Measurements from ENCODE around the gene MTHFS. TPM values are rescaled to one million over a fixed set of nuclear protein-coding genes. Genes with fewer than 3 reads are reported as not detected.
"Not testable (repeated sequence)": the region's sequence is repeated elsewhere in the genome, so short reads cannot be mapped to it uniquely, and the experiment has no call there.

Gene MTHFS
- total RNA-seq, 1 experiment from 2014 or later = 66.7 TPM

DNA sequence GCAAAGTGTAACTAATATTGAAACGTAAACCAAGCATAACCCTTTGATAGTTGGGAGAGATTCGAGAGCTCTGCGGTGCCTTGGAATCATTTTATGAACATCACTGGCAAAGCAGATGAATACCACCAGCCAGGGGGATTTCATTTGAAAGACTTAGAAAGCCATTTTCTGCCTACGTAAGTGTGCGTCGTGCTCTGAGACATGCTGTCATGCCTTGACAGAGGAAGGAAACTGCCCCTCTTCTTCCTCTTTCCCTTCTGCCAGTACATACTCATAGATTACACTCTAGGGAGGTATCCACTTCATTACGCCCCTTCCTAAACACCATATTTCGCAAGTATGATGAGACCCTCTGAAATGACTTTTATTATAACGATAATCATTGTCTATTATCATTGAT is 3.3 kb upstream of the MTHFS start:
- DNase-seq = no peak
- TF ChIP-seq, protein P1, sequence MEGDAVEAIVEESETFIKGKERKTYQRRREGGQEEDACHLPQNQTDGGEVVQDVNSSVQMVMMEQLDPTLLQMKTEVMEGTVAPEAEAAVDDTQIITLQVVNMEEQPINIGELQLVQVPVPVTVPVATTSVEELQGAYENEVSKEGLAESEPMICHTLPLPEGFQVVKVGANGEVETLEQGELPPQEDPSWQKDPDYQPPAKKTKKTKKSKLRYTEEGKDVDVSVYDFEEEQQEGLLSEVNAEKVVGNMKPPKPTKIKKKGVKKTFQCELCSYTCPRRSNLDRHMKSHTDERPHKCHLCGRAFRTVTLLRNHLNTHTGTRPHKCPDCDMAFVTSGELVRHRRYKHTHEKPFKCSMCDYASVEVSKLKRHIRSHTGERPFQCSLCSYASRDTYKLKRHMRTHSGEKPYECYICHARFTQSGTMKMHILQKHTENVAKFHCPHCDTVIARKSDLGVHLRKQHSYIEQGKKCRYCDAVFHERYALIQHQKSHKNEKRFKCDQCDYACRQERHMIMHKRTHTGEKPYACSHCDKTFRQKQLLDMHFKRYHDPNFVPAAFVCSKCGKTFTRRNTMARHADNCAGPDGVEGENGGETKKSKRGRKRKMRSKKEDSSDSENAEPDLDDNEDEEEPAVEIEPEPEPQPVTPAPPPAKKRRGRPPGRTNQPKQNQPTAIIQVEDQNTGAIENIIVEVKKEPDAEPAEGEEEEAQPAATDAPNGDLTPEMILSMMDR (IDR thresholded peaks at IDR 0.05; ENCODE audit: unreplicated experiment) = no peak
- Mint-ChIP-seq H3K4me3 (ENCODE audit: low read depth, unreplicated experiment) (no peak overlapping the region), H3K4me1 (ENCODE audit: low read depth, unreplicated experiment) (peaks cover 21% of the 10 kb centered on the region), H3K27ac (ENCODE audit: unreplicated experiment) (no peak overlapping the region), H3K27me3 (ENCODE audit: unreplicated experiment) (no peaks in the 10 kb centered on the region), H3K9me3 (ENCODE audit: low read depth, unreplicated experiment) (no peaks in the 10 kb centered on the region), H3K36me3 (ENCODE audit: insufficient read depth, unreplicated experiment) (peaks cover 17% of the 10 kb centered on the region)
- CTCF ChIA-PET = no interaction called here
- no TSS peak for BruUV-seq (replicated peaks)
- intact Hi-C loops (cut with micrococcal nuclease; ENCODE audit: unreplicated experiment) = no loop called here

DNA sequence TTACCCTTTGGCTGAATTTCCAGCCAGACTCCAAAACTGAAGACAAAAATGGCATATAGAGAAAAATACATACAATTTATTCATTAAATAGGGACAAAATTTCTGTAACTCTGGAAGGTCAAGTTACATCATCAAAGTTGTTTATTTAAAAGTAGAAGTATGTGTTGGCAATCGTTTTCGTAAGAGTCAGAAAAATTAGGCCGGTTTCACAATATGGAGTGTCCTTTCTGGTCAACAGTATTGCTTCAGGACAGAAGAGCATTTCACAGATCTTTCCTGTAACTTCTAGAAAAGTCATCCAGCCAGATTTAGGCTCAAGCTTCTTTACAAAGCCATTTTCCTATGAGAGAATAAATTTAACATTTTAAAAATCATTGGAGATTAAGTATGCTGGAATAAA is 2.0 kb upstream of the MTHFS start:
- not testable (repeated sequence) for H3K27me3 Mint-ChIP-seq (ENCODE audit: unreplicated experiment); H3K27ac Mint-ChIP-seq (ENCODE audit: unreplicated experiment); H3K9me3 Mint-ChIP-seq (ENCODE audit: low read depth, unreplicated experiment); DNase-seq; H3K4me3 Mint-ChIP-seq (ENCODE audit: low read depth, unreplicated experiment); BruUV-seq (replicated peaks)
- intact Hi-C loops (cut with micrococcal nuclease; ENCODE audit: unreplicated experiment) = loop anchor here (5.0 to 10.0 kb wide), 2 partner anchors 94 to 276 kb away; no protein-coding TSS in a partner anchor
- CTCF ChIA-PET = interaction anchor here (3.4 kb wide), 1 partner anchor 25 kb away, joined by 18 read pairs; no protein-coding TSS in a partner anchor
- Mint-ChIP-seq H3K4me1 (ENCODE audit: low read depth, unreplicated experiment) (peaks cover 26% of the 10 kb centered on the region), H3K36me3 (ENCODE audit: insufficient read depth, unreplicated experiment) (peaks cover 17% of the 10 kb centered on the region)

DNA sequence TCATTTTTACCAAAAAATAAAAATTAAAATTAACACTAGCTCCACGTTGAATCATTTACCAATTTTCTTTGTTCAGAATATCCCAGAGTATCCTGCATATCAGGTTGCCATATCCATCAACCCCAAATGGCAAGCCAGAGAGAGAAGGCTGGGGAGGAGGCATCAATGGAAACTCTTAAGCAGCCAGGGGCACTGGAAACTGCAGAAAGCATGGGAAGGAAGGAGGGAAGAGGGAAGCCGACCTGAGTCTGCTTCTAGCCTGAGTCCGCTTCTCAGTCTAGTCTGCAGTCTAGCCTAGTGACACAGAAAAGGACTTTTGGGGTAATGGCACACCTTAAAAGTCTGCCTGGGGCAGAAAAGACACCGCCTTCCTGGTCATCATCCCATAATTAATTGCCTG is 1.6 kb upstream of the MTHFS start:
- DNase-seq = no peak
- no peaks in the 10 kb centered on the region for H3K9me3 Mint-ChIP-seq (ENCODE audit: low read depth, unreplicated experiment)
- no peaks in the 10 kb centered on the region for H3K27me3 Mint-ChIP-seq (ENCODE audit: unreplicated experiment)
- intact Hi-C loops (cut with micrococcal nuclease; ENCODE audit: unreplicated experiment) = loop anchor here (5.0 to 10.0 kb wide), 2 partner anchors 94 to 276 kb away; no protein-coding TSS in a partner anchor
- TF ChIP-seq, protein P1 (IDR thresholded peaks at IDR 0.05; ENCODE audit: unreplicated experiment) = no peak
- H3K27ac Mint-ChIP-seq (ENCODE audit: unreplicated experiment) = no peak overlapping the region
- peaks cover 23% of the 10 kb centered on the region for H3K4me1 Mint-ChIP-seq (ENCODE audit: low read depth, unreplicated experiment)
- peaks cover 17% of the 10 kb centered on the region for H3K36me3 Mint-ChIP-seq (ENCODE audit: insufficient read depth, unreplicated experiment)
- CTCF ChIA-PET = interaction anchor here (2.8 to 3.4 kb wide), 2 partner anchors 25 to 45 kb away, joined by 9 to 18 read pairs; no protein-coding TSS in a partner anchor
- no peak overlapping the region for H3K4me3 Mint-ChIP-seq (ENCODE audit: low read depth, unreplicated experiment)
- BruUV-seq (replicated peaks) = no TSS peak

DNA sequence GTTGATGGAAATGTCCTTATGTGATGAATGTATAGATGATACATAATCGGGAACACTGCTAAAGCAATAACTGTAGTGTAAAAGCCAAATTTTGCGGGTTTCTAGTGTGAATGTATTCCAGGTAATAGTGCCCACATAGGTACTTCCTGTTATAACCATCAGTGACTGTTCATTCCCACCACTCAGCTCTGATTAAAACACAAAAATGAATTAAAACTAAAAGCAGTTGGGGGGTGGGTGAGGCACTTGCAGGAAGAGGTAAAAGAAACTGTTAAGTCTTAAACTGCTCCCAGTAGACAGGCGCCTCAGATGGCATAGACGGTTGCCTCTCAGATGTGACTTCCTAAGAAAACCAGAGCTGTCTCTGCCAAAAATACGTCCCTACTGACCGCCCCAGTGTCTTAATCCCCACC is 893 bp upstream of the MTHFS start:
- intact Hi-C loops (cut with micrococcal nuclease; ENCODE audit: unreplicated experiment) = loop anchor here (5.0 to 10.0 kb wide), 2 partner anchors 95 to 277 kb away; no protein-coding TSS in a partner anchor
- Mint-ChIP-seq H3K36me3 (ENCODE audit: insufficient read depth, unreplicated experiment) (peaks cover 17% of the 10 kb centered on the region), H3K4me3 (ENCODE audit: low read depth, unreplicated experiment) (peak overlapping the region; percentile 98), H3K4me1 (ENCODE audit: low read depth, unreplicated experiment) (peaks cover 23% of the 10 kb centered on the region), H3K9me3 (ENCODE audit: low read depth, unreplicated experiment) (no peaks in the 10 kb centered on the region), H3K27ac (ENCODE audit: unreplicated experiment) (no peak overlapping the region), H3K27me3 (ENCODE audit: unreplicated experiment) (no peaks in the 10 kb centered on the region)
- no TSS peak for BruUV-seq (replicated peaks)
- CTCF ChIA-PET = interaction anchor here (0.6 to 3.4 kb wide), 3 partner anchors 24 to 781 kb away, joined by 3 to 18 read pairs (median 9); no protein-coding TSS in a partner anchor
- DNase-seq = no peak
- TF ChIP-seq, protein P1 (IDR thresholded peaks at IDR 0.05; ENCODE audit: unreplicated experiment) = no peak

DNA sequence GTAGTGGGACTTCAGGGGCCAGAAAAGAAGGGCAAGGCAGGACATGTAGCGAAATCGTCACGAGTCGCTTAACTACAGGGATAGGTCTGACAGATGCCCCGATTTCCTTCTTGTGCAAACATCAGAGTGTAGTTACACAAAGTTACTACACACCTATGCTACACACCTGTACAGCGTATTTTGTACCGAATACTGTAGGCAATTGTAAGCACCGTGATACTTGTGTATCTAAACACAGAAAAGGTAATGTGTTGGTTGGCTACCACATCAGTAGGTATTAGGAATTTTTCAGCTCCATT is 515 bp upstream of the MTHFS start:
- TF ChIP-seq, protein P1 (IDR thresholded peaks at IDR 0.05; ENCODE audit: unreplicated experiment) = no peak
- peaks cover 23% of the 10 kb centered on the region for H3K4me1 Mint-ChIP-seq (ENCODE audit: low read depth, unreplicated experiment)
- H3K27ac Mint-ChIP-seq (ENCODE audit: unreplicated experiment) = peak overlapping the region; percentile 35
- DNase-seq = no peak
- CTCF ChIA-PET = interaction anchor here (0.6 to 3.4 kb wide), 4 partner anchors 24 to 781 kb away, joined by 3 to 18 read pairs (median 7); no protein-coding TSS in a partner anchor
- peaks cover 17% of the 10 kb centered on the region for H3K36me3 Mint-ChIP-seq (ENCODE audit: insufficient read depth, unreplicated experiment)
- intact Hi-C loops (cut with micrococcal nuclease; ENCODE audit: unreplicated experiment) = loop anchor here (5.0 to 10.0 kb wide), 2 partner anchors 95 to 277 kb away; no protein-coding TSS in a partner anchor
- H3K9me3 Mint-ChIP-seq (ENCODE audit: low read depth, unreplicated experiment) = no peaks in the 10 kb centered on the region
- TSS peak; percentile 93 for BruUV-seq (replicated peaks)
- H3K27me3 Mint-ChIP-seq (ENCODE audit: unreplicated experiment) = no peaks in the 10 kb centered on the region
- peak overlapping the region; percentile 98 for H3K4me3 Mint-ChIP-seq (ENCODE audit: low read depth, unreplicated experiment)

Measured in Calu3 (cell line).